Pancreas (tissue), 10 donors: Measurements from ENCODE around the gene DOCK1. TPM values are rescaled to one million over a fixed set of nuclear protein-coding genes. Genes with fewer than 3 reads are reported as not detected.
A peak's percentile ranks its signal among the peaks of the same experiment; 100 is the strongest.

Experiments
- ATAC-seq, 4 donors: fragments of 200-7000 bp; cut with Tn5 transposase; one replicate each; pipeline versions ENCODE4 v1.8.0 to v1.9.1; 2020; ENCODE audit warnings: mild to moderate bottlenecking in 4 of 4, moderate library complexity in 4 of 4
- DNase-seq, 6 donors: peaks; one replicate each; pipeline ENCODE4 v3.0.0-alpha.2; 2020
- FAIRE-seq: peaks from 2 replicates; lab custom pipeline; 2012; peaks lifted over from hg19 to GRCh38; lab: Jason Lieb, UNC
- H3K27ac ChIP-seq, 4 donors: fragments of 200-600 bp; sonication (generic); 1 replicate in 3 of 4; 2 replicates in 1 of 4; pipeline versions ENCODE4 v1.5.0 to v1.8.0; 2020
- H3K27me3 ChIP-seq, 4 donors: fragments of 200-600 bp; one replicate each; pipeline ENCODE4 v1.8.0; 2021
- H3K36me3 ChIP-seq, 3 donors: fragments of 200-600 bp; sonication (generic) in 1 of 3; one replicate each; pipeline versions ENCODE4 v1.5.0 to v1.8.0; 2020 to 2021
- H3K4me1 ChIP-seq, 3 donors: fragments of 200-600 bp; one replicate each; pipeline ENCODE4 v1.8.0; 2021
- H3K4me3 ChIP-seq, 4 donors: fragments of 200-600 bp; sonication (generic) in 2 of 4; one replicate each; pipeline versions ENCODE4 v1.5.0 to v1.8.0; 2020 to 2021
- H3K9me3 ChIP-seq, 4 donors: fragments of 200-600 bp; one replicate each; pipeline ENCODE4 v1.8.0; 2021
- whole genome bisulfite sequencing, 2 donors: extraction: QIAGEN DNeasy Blood & Tissue Kit; methylation state at CpG; one replicate each; pipeline ENCODE4 v1.1.7; 2013; 5-methylcytosine and 5-hydroxymethylcytosine counted together
- intact Hi-C, 3 donors: fragments of 100-400 bp; cut with DNase I; formaldehyde crosslinking; loops; one replicate each; pipeline versions ENCODE4 v1.11.1 to v1.14.2; 2022
- polyA plus RNA-seq, 2 donors: library from polyadenylated mRNA; stranded (reverse); fragments of 200-250 nt; gene quantifications; one replicate each; pipeline ENCODE4 v1.2.3, GENCODE V29; 2013
- total RNA-seq, 6 donors: library from RNA; stranded (reverse); fragmentation: NEBNext Ultra II Directional in 4 of 6; extraction: Animal tissue kit (Norgen Biotek cat#: 25700) in 4 of 6; gene quantifications; one replicate each; pipeline versions ENCODE4 v1.2.1 to v1.2.4, GENCODE V29; 2021 to 2023
- TF ChIP-seq, protein P1 (sequence below), 4 donors: fragments of 200-600 bp; sonication (generic) in 3 of 4; IDR thresholded peaks; one replicate each; pipeline versions ENCODE4 v1.5.0 to v1.8.0; 2021; ENCODE audit warnings: antibody characterized with exemption in 4 of 4
- donor health status: healthy with polysubstance abuse.
- donor health status: DM: no; HTN: no; CAD: no; lungs with moderate emphysema.
- donor health status: DM: no; HTN: no; CAD: no.
- donor health status: control.
- donor health status: control.
- donor health status: Bipolar disorder and iron deficiency.
- donor health status: DM: yes; HTN: yes; CAD: no.
- donor health status: DM: no; HTN: no; CAD: no.
- donor health status: DM: no; HTN: no; CAD: no.
- donor health status: DM: yes; HTN: yes; CAD: no.

Gene DOCK1
- total and polyA plus RNA-seq, 8 donors: 12.1 to 38.6 (median 24.2) TPM

- DNase-seq (no peak), FAIRE-seq (no peak), ATAC-seq (peak in 1 of 4 donors; percentile 28)
- no peaks in the 10 kb centered on the region for H3K4me1 ChIP-seq
- no peaks in the 10 kb centered on the region for H3K27me3 ChIP-seq
- TF ChIP-seq, protein P1, sequence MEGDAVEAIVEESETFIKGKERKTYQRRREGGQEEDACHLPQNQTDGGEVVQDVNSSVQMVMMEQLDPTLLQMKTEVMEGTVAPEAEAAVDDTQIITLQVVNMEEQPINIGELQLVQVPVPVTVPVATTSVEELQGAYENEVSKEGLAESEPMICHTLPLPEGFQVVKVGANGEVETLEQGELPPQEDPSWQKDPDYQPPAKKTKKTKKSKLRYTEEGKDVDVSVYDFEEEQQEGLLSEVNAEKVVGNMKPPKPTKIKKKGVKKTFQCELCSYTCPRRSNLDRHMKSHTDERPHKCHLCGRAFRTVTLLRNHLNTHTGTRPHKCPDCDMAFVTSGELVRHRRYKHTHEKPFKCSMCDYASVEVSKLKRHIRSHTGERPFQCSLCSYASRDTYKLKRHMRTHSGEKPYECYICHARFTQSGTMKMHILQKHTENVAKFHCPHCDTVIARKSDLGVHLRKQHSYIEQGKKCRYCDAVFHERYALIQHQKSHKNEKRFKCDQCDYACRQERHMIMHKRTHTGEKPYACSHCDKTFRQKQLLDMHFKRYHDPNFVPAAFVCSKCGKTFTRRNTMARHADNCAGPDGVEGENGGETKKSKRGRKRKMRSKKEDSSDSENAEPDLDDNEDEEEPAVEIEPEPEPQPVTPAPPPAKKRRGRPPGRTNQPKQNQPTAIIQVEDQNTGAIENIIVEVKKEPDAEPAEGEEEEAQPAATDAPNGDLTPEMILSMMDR (IDR thresholded peaks at IDR 0.05): no peak
- intact Hi-C loops: no loop called here
- H3K36me3 ChIP-seq: no peaks in the 10 kb centered on the region
- 88 to 92% methylated on average over 15 of the region's 15 CpGs for WGBS, 2 donors
- no peak overlapping the region for H3K4me3 ChIP-seq
- H3K9me3 ChIP-seq: no peaks in the 10 kb centered on the region
- H3K27ac ChIP-seq: no peak overlapping the region
Observed at GRCh38 chr10:127148066-127148932, 243.1 kb downstream of the DOCK1 start.

DNA sequence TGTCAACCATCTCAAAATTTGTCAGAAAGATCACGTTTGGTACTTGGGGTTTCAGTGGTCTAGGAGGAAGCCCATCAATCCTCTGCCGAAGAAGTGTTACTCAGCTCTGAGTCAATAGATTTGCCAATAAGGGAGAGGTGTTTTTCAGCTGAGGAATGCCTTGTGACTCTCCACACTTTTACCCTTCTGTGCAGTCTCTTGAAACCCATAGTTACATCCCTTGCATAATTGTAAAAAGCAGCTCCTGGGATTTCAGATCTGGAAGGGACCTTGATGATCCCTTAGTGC, 243.6 kb downstream of the DOCK1 start:
- no peak for FAIRE-seq
- Histone ChIP-seq H3K27ac (no peak overlapping the region), H3K36me3 (no peaks in the 10 kb centered on the region), H3K4me3 (no peak overlapping the region), H3K27me3 (no peaks in the 10 kb centered on the region), H3K9me3 (no peaks in the 10 kb centered on the region), H3K4me1 (no peaks in the 10 kb centered on the region)
- no peak for ATAC-seq
- intact Hi-C loops: no loop called here
- TF ChIP-seq, protein P1 (IDR thresholded peaks at IDR 0.05): no peak
- no peak for DNase-seq
- 88 to 89% methylated on average over 2 of the region's 2 CpGs for WGBS, 2 donors

DNA sequence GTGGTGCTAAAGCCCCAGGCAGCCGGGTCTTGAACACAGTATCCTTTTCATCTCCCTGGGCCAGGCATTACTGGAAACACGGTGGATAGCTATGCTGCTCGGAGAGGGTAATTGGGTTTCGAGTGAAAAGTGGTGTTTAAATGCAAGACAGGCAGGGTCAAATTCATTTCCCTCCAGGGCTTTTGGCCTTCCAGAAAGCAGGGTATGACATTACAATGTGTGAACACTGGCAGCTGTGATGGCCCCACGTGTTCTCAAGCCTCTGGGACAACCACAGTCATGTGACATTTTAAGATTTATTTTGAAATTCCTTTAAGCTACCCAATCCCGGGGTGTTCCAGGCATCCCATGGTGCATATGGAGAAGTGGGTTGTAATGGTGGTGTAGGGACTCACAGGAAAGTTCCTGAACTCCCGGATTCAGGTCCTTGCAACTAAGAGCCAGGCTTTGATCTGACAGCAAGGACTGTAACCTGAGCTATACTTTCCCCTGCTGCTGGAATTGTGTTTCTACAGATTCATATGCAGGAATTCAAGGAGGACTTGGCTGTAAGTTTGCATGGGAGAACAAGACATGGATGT, 244.4 kb downstream of the DOCK1 start:
- H3K4me1 ChIP-seq: no peaks in the 10 kb centered on the region
- intact Hi-C loops: no loop called here
- no peak for FAIRE-seq
- 63 to 71% methylated on average over 7 of the region's 7 CpGs for WGBS, 2 donors
- DNase-seq: no peak
- ATAC-seq: no peak
- H3K36me3 ChIP-seq: no peaks in the 10 kb centered on the region
- H3K27ac ChIP-seq: no peak overlapping the region
- no peaks in the 10 kb centered on the region for H3K9me3 ChIP-seq
- TF ChIP-seq, protein P1 (IDR thresholded peaks at IDR 0.05): no peak
- H3K4me3 ChIP-seq: no peak overlapping the region
- H3K27me3 ChIP-seq: no peaks in the 10 kb centered on the region

DNA sequence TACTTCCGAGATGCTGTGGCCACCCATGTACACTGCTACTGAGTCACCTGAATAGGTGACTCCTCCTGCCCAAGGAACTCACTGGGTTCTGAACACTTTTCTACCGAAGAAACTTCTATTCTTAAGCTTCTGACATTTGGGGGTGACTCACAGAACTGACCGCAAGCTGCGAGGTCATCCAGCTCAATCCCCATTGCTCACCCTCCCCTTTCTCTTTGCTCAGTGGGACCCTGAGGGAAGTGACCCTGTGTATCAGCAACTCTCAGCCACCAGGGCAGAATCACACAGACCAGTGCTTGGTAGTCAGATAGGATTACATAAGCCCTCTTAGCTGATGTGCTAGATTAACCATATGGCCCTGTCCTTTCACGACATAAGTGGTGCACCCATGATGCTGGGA, 244.9 kb downstream of the DOCK1 start:
- intact Hi-C loops: no loop called here
- no peaks in the 10 kb centered on the region for H3K4me1 ChIP-seq
- DNase-seq (no peak), FAIRE-seq (no peak), ATAC-seq (no peak)
- no peak overlapping the region for H3K27ac ChIP-seq
- no peaks in the 10 kb centered on the region for H3K9me3 ChIP-seq
- H3K36me3 ChIP-seq: no peaks in the 10 kb centered on the region
- H3K27me3 ChIP-seq: no peaks in the 10 kb centered on the region
- TF ChIP-seq, protein P1 (IDR thresholded peaks at IDR 0.05): no peak
- WGBS, 2 donors: 95 to 97% methylated on average over 5 of the region's 5 CpGs
- H3K4me3 ChIP-seq: no peak overlapping the region

DNA sequence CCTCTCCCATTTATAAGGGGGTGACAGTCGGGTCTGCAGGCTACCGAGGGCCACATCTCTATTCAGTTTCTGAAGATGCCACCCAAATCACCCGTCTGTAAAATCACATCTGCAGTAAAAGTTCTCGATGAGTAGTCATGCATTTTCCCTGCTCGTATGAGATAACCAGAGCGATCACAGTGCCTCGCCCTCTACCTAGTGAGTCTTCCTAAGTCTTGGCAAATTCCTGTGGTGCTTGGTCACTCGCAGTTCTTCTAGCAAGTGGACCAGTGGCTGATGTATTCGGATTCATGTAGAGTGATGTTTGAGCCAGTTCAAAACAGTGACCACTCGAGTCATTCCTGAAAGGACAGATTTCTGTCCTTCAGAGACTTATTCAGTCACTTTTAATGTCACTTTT, 246.3 kb downstream of the DOCK1 start:
- FAIRE-seq (no peak), ATAC-seq (no peak)
- intact Hi-C loops: no loop called here

More for the DNA sequence above, 246.3 kb downstream of the DOCK1 start:
- Histone ChIP-seq H3K4me3 (no peak overlapping the region), H3K36me3 (no peaks in the 10 kb centered on the region), H3K27ac (no peak overlapping the region), H3K4me1 (no peaks in the 10 kb centered on the region), H3K9me3 (no peaks in the 10 kb centered on the region), H3K27me3 (no peaks in the 10 kb centered on the region)
- WGBS, 2 donors: 95 to 97% methylated on average over 10 of the region's 10 CpGs
- DNase-seq: no peak
- TF ChIP-seq, protein P1 (IDR thresholded peaks at IDR 0.05): no peak
